Urinary bladder (tissue), 4 donors: ENCODE results near the gene ZNF629. TPM values are rescaled to one million over a fixed set of nuclear protein-coding genes. Genes with fewer than 3 reads are reported as not detected.

Experiments used
- DNase-seq: peaks from one replicate; pipeline ENCODE4 v3.0.0-alpha.2; 2015; ENCODE audit errors: extremely low spot score
- H3K27ac ChIP-seq: one replicate; pipeline ENCODE4 v1.5.1; 2013; ENCODE audit warnings: low read depth, mild to moderate bottlenecking, moderate library complexity
- H3K36me3 ChIP-seq: one replicate; pipeline ENCODE4 v1.6.1; 2013; ENCODE audit warnings: mild to moderate bottlenecking, moderate library complexity; ENCODE audit not compliant: insufficient read depth
- H3K4me1 ChIP-seq: one replicate; pipeline ENCODE4 v1.6.1; 2013; ENCODE audit warnings: mild to moderate bottlenecking, moderate library complexity; ENCODE audit not compliant: insufficient read depth
- H3K4me3 ChIP-seq: one replicate; pipeline ENCODE4 v1.5.1; 2013; ENCODE audit warnings: low read depth, low read length
- WGBS: extraction: QIAGEN DNeasy Blood & Tissue Kit; methylation state at CpG from one replicate; pipeline ENCODE4 v1.1.7; 2013; 5-methylcytosine and 5-hydroxymethylcytosine counted together
- polyA plus RNA-seq: library from polyadenylated mRNA; stranded (reverse); fragments of 200-250 nt; gene quantifications from one replicate; pipeline ENCODE4 v1.2.3, GENCODE V29; 2013
- small RNA-seq: library from RNA; depleted of rRNA; stranded (forward); fragments of <200 nt; gene quantifications from one replicate; pipeline ENCODE3, GENCODE V24; 2014
- total RNA-seq: library from RNA; depleted of rRNA; stranded (reverse); fragments of >200 nt; gene quantifications from one replicate; pipeline ENCODE4 v1.2.3, GENCODE V29; 2014
- donor health status: healthy with polysubstance abuse.
- donor health status: healthy.

Gene ZNF629
- total and polyA plus RNA-seq, 2 donors, result 7.2 to 11.2 TPM

DNA sequence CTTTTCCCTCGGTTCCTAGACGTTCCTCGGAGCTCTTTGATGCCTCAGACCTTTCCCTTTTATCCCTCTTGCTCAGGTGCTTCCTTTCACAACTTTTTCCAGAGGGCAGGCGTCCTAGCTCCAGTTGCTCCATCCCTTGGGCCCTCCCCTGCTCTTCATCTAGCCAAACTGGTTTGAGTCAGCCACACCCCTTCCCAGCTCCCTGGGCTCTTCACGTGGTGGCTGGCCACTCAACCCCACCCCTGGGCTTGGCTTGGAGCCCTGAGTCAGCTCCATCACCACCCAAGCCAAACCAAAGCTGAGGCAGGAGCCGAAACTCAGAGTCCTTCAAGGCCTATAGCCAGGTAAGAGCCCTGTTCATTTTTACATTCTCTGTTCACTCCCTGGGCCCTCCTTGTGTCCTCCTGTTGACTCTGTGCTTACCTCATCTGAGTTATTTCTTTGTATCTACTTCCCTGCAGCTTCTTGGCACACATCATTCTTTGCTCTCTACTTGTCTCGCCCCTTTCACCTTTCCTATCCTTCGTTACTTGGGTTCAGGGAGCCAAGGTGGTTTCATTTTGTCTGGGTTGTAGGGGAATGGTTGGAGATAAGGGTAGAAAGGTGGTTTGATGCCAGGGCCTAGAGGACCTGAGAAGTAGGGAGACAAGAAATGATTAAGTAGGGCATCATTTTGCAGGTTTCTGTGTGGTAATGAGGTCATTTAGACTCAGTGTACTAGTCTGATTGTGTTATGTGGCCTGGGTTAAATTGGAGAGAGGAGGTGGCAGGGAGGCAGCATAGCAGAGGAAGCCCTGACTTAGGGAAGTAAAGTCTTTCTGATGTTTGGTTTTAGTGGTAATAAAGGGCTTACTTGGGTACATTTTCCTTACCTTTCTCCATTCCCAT is 46.4 kb downstream of the ZNF629 start:
- 46% methylated on average over 8 of the region's 8 CpGs for WGBS
- no peak overlapping the region for H3K4me3 ChIP-seq
- peaks cover 6% of the 10 kb centered on the region for H3K36me3 ChIP-seq
- H3K27ac ChIP-seq, result peak overlapping the region; percentile 66
- DNase-seq, result peak; percentile 73
- no peaks in the 10 kb centered on the region for H3K4me1 ChIP-seq

DNA sequence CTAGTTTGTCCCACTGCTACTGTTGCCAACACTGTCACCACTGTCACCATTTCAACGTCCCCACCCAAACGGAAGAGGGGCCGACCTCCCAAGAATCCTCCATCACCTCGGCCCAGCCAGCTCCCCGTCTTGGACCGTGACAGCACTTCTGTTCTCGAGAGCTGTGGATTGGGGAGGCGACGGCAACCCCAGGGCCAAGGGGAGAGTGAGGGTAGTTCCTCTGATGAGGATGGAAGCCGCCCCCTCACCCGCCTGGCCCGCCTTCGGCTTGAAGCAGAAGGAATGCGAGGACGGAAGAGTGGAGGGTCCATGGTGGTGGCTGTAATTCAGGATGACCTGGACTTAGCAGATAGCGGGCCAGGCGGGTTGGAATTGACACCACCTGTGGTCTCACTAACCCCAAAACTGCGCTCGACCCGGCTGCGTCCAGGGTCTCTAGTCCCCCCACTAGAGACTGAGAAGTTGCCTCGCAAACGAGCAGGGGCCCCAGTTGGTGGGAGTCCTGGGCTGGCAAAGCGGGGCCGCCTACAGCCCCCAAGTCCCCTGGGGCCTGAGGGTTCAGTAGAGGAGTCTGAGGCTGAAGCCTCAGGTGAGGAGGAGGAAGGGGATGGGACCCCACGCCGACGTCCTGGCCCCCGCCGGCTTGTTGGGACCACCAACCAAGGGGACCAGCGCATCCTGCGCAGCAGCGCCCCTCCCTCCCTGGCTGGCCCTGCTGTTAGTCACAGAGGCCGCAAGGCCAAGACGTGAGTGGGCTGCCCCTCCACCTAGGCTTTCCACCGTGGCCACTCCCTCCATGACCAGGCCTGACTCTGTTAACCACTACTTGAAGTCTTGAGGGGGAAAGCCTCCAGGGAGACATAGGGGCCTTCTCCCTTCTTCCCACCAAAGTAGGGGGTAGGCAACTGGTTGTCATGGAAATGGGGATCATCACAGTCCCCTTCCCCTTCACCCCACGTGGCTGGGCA is 47.7 kb downstream of the ZNF629 start:
- Histone ChIP-seq H3K27ac (peak overlapping the region; percentile 33), H3K4me1 (no peaks in the 10 kb centered on the region), H3K36me3 (peaks cover 6% of the 10 kb centered on the region), H3K4me3 (no peak overlapping the region)
- no peak for DNase-seq
- WGBS, result 87% methylated on average over 37 of the region's 37 CpGs

DNA sequence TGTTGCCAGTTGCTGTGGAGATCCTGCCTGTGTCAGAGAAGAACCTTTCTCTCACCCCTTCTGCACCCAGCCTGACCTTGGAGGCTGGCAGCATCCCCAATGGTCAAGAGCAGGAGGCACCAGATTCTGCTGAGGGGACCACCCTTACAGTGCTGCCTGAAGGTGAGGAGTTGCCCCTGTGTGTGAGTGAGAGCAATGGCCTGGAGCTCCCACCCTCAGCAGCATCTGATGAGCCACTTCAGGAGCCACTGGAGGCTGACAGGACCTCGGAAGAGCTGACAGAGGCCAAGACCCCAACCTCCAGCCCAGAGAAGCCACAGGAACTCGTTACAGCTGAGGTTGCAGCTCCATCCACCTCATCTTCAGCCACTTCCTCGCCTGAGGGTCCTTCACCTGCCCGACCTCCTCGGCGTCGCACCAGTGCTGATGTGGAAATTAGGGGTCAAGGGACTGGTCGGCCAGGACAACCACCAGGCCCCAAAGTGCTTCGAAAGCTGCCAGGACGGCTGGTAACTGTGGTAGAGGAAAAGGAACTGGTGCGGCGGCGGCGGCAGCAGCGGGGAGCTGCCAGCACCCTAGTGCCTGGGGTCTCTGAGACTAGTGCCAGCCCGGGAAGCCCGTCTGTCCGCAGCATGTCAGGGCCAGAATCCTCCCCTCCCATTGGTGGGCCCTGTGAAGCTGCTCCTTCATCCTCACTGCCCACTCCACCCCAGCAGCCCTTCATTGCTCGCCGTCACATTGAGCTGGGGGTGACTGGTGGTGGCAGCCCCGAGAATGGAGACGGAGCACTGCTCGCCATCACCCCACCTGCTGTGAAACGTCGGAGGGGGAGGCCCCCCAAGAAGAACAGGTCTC is 49.0 kb downstream of the ZNF629 start:
- Histone ChIP-seq H3K4me3 (no peak overlapping the region), H3K4me1 (no peaks in the 10 kb centered on the region), H3K27ac (no peak overlapping the region), H3K36me3 (peaks cover 6% of the 10 kb centered on the region)
- DNase-seq, result no peak
- WGBS, result 91% methylated on average over 25 of the region's 25 CpGs

DNA sequence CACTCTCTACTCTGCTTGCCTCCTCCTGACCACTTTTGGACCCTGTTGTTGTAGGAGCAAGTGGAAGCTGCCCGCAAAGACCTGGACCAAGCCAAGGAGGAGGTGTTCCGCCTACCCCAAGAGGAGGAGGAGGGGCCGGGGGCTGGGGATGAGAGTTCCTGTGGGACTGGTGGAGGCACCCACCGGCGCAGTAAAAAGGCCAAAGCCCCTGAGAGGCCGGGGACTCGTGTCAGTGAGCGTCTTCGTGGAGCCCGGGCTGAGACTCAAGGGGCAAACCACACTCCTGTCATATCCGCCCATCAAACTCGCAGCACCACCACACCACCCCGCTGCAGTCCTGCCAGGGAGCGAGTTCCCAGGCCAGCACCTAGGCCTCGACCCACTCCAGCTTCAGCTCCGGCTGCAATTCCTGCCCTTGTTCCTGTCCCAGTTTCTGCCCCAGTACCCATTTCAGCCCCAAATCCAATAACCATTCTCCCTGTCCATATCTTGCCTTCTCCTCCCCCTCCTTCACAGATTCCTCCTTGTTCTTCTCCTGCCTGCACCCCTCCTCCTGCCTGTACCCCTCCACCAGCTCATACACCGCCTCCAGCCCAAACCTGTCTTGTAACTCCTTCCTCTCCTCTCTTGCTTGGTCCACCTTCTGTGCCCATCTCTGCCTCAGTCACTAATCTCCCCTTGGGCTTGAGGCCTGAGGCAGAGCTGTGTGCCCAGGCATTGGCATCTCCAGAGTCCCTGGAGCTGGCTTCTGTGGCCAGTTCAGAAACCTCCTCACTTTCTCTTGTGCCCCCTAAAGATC is 49.8 kb downstream of the ZNF629 start:
- H3K27ac ChIP-seq, result no peak overlapping the region
- 92% methylated on average over 17 of the region's 17 CpGs for WGBS
- H3K4me3 ChIP-seq, result no peak overlapping the region
- no peaks in the 10 kb centered on the region for H3K4me1 ChIP-seq
- peaks cover 6% of the 10 kb centered on the region for H3K36me3 ChIP-seq
- DNase-seq, result no peak

DNA sequence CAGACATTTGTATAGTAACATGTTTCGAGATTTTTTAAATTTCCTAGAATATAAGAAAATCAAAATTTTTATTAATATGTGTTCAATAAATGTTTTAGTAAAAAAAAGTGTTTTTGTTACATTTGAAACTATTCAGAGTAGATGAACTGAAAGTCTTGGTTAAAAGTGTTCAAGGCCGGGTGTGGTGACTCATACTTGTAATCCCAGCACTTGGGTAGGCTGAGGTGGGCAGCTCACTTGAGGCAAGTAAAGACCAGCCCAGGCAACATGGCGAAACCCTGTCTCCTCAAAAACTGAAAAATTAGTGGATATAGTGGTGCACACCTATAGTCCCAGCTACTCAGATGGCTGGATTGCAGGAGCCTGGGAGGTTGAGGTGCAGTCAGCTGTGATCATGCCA is 55.6 kb downstream of the ZNF629 start:
- Histone ChIP-seq H3K27ac (no peak overlapping the region), H3K4me1 (no peaks in the 10 kb centered on the region), H3K36me3 (no peaks in the 10 kb centered on the region), H3K4me3 (no peak overlapping the region)
- 95% methylated on average over 3 of the region's 3 CpGs for WGBS
- no peak for DNase-seq

DNA sequence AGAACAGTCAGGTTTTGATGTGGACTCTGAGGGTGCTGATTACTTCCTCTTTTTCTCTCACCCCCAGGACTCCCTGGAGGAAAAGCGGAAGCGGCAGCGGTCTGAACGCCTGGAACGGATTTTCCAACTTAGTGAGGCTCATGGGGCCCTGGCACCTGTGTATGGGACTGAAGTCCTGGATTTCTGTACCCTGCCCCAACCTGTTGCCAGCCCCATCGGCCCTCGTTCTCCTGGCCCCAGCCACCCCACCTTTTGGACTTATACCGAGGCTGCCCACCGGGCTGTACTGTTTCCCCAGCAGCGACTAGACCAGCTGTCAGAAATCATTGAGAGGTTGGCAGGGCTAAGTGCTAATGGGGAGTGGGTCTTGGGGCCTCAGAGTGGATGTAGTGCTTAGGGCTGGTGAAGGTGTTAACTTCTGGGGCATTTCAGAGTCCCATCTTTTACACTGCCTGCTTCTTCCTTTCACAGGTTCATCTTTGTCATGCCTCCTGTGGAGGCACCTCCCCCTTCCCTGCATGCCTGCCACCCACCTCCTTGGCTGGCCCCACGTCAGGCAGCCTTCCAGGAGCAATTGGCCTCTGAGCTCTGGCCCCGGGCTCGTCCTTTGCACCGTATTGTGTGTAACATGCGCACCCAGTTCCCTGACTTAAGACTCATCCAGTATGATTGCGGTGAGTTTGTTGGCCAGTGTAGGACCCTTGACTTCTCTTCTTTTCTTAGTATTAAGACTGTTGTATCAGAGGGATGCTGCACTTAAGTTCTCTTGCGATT is 57.9 kb downstream of the ZNF629 start:
- Histone ChIP-seq H3K4me3 (no peak overlapping the region), H3K4me1 (no peaks in the 10 kb centered on the region), H3K36me3 (no peaks in the 10 kb centered on the region), H3K27ac (no peak overlapping the region)
- DNase-seq, result no peak
- WGBS, result 86% methylated on average over 17 of the region's 17 CpGs

Small RNAs within 50 kb of the gene (small RNA-seq; reads per million reads assigned to genes)
- not detected for gene RF00017

Other genes with a start within 250 kb of the ZNF629 start
- 5.7 TPM for gene ZNF764, start 228.8 kb downstream of the ZNF629 start, total RNA-seq
- gene ZNF764, start 228.8 kb downstream of the ZNF629 start, polyA plus RNA-seq, result 8.1 TPM
- gene ZNF688, start 215.5 kb downstream of the ZNF629 start, total RNA-seq, result 10.0 TPM
- 15.6 TPM for gene ZNF688, start 215.5 kb downstream of the ZNF629 start, polyA plus RNA-seq
- gene ZNF785, start 201.5 kb downstream of the ZNF629 start, total RNA-seq, result 15.7 TPM
- gene ZNF785, start 201.5 kb downstream of the ZNF629 start, polyA plus RNA-seq, result 7.5 TPM
- gene ZNF689, start 176.8 kb downstream of the ZNF629 start, total RNA-seq, result 5.6 TPM
- gene ZNF689, start 176.8 kb downstream of the ZNF629 start, polyA plus RNA-seq, result 8.8 TPM
- 6.9 TPM for gene PRR14, start 136.2 kb downstream of the ZNF629 start, total RNA-seq
- 55.3 TPM for gene PRR14, start 136.2 kb downstream of the ZNF629 start, polyA plus RNA-seq
- 18.8 TPM for gene FBRS, start 128.8 kb downstream of the ZNF629 start, total RNA-seq
- 52.3 TPM for gene FBRS, start 128.8 kb downstream of the ZNF629 start, polyA plus RNA-seq
- 15.0 TPM for gene SRCAP, start 88.0 kb downstream of the ZNF629 start, total RNA-seq
- gene SRCAP, start 88.0 kb downstream of the ZNF629 start, polyA plus RNA-seq, result 20.3 TPM
- 9.1 TPM for gene PHKG2, start 38.8 kb downstream of the ZNF629 start, total RNA-seq
- gene PHKG2, start 38.8 kb downstream of the ZNF629 start, polyA plus RNA-seq, result 28.9 TPM
- gene CFAP119, start 25.1 kb downstream of the ZNF629 start, total RNA-seq, result 1.3 TPM
- 3.1 TPM for gene CFAP119, start 25.1 kb downstream of the ZNF629 start, polyA plus RNA-seq
- 47.3 TPM for gene RNF40, start 24.9 kb downstream of the ZNF629 start, total RNA-seq
- gene RNF40, start 24.9 kb downstream of the ZNF629 start, polyA plus RNA-seq, result 57.6 TPM
- gene BCL7C, start 106.9 kb upstream of the ZNF629 start, total RNA-seq, result 31.7 TPM
- gene BCL7C, start 106.9 kb upstream of the ZNF629 start, polyA plus RNA-seq, result 33.2 TPM
- 2.1 TPM for gene CTF1, start 109.4 kb upstream of the ZNF629 start, total RNA-seq
- 16.8 TPM for gene CTF1, start 109.4 kb upstream of the ZNF629 start, polyA plus RNA-seq
- 9.6 TPM for gene FBXL19, start 136.4 kb upstream of the ZNF629 start, total RNA-seq
- gene FBXL19, start 136.4 kb upstream of the ZNF629 start, polyA plus RNA-seq, result 15.2 TPM
- 16.7 TPM for gene ORAI3, start 161.9 kb upstream of the ZNF629 start, total RNA-seq
- 39.7 TPM for gene ORAI3, start 161.9 kb upstream of the ZNF629 start, polyA plus RNA-seq
- 2.9 TPM for gene SETD1A, start 170.5 kb upstream of the ZNF629 start, total RNA-seq
- 14.6 TPM for gene SETD1A, start 170.5 kb upstream of the ZNF629 start, polyA plus RNA-seq
- gene HSD3B7, start 198.0 kb upstream of the ZNF629 start, total RNA-seq, result 11.0 TPM
- gene HSD3B7, start 198.0 kb upstream of the ZNF629 start, polyA plus RNA-seq, result 20.3 TPM
- 0.74 TPM for gene STX1B, start 223.4 kb upstream of the ZNF629 start, total RNA-seq
- 0.47 TPM for gene STX1B, start 223.4 kb upstream of the ZNF629 start, polyA plus RNA-seq
- gene STX4, start 246.4 kb upstream of the ZNF629 start, total RNA-seq, result 18.0 TPM
- gene STX4, start 246.4 kb upstream of the ZNF629 start, polyA plus RNA-seq, result 68.2 TPM